ENCODE results near the gene DPY19L1.
"Not testable (repeated sequence)": the region's sequence is repeated elsewhere in the genome, so short reads cannot be mapped to it uniquely, and the experiment has no call there.

Gene DPY19L1

GRCh38 chr7:34995757-34996156 lies 41.5 kb downstream of the DPY19L1 start:
- FAIRE-seq (no peak), DNase-seq (ENCODE audit: insufficient read length) (no peak)
- TF ChIP-seq TAF1 (IDR thresholded peaks at IDR 0.05; ENCODE audit: borderline replicate concordance, low read depth, low read length) (no peak), POLR2AphosphoS5 (IDR thresholded peaks at IDR 0.05; ENCODE audit: low read depth, low read length) (no peak), POLR2A (IDR thresholded peaks at IDR 0.05; ENCODE audit: low read depth, low read length) (no peak)

DNA sequence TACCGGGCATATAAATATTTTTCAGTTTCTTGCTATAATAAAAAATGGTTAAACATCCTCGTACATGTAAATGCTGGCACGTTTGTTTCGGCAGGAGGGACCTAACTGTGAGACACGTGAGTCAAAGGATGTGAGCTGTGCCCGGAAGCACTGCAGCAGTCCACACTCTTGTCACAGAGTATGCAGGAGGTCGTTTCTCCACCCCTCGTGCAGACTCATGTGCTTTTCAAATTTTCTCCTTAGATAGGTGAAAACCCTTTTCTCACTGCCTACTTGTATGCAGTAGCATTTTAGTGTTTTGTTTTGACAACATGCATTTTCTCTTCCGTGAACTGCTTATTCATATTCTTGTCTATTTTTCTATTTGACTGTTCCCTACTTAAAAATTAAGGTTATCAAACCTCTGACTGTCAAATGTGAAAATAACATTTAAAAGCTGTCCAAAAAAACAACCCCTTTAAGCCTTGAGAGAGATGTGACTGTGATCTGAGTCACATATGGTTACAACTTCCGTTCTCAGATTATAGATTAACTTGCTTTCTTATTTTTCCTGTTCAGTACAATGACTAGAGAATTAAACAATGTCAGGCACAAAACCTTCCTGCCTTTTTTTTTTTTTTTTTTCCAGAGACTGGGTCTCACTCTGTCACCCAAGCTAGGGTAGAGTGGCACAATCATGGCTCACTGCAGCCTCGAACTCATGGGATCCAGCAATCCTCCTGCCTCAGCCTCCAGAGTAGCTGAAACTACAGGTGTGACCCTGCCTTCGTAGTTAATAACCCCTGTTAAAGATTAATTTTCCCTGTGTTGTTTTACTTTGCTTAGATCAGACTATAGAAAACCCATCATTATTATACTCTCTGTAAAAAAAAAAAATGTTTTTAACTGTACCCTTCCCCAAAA lies 45.1 kb downstream of the DPY19L1 start:
- TF ChIP-seq TAF1 (IDR thresholded peaks at IDR 0.05; ENCODE audit: borderline replicate concordance, low read depth, low read length) (no peak), POLR2AphosphoS5 (IDR thresholded peaks at IDR 0.05; ENCODE audit: low read depth, low read length) (no peak), POLR2A (IDR thresholded peaks at IDR 0.05; ENCODE audit: low read depth, low read length) (no peak)
- FAIRE-seq (no peak), DNase-seq (ENCODE audit: insufficient read length) (no peak)

DNA sequence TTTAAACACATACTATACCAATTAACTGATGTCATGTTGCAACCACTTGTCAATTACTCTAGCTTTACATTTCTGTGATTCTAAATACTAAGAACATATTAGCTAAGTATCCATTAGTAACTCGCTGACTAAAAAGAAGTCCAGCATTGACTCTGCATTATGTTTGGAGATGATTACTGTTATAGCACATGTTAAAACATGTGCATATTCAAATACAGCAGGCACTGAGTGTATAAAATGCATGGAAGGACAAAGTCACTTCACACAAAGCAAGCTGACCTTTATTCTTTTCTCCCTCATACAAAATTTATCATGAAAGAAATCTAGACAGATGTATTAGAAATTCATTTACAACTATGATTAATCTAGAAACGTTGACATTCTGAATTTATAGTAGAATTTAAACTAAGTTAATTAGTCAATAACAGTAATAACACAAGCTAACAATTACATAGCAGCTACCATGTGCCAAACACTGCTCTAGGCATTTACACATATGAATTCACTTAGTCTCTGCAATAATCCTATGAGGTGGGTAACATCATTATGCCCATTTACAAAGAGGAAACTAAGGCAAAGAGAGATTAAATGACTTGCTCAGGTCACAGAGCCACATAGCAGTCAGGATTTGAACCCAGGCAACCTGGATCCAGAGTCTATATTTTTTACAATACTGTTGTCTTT lies 48.7 kb downstream of the DPY19L1 start:
- FAIRE-seq; DNase-seq (ENCODE audit: insufficient read length): not testable (repeated sequence)

- not testable (repeated sequence) for DNase-seq (ENCODE audit: insufficient read length); FAIRE-seq
Observed at GRCh38 chr7:34985155-34985554, 52.1 kb downstream of the DPY19L1 start.

DNA sequence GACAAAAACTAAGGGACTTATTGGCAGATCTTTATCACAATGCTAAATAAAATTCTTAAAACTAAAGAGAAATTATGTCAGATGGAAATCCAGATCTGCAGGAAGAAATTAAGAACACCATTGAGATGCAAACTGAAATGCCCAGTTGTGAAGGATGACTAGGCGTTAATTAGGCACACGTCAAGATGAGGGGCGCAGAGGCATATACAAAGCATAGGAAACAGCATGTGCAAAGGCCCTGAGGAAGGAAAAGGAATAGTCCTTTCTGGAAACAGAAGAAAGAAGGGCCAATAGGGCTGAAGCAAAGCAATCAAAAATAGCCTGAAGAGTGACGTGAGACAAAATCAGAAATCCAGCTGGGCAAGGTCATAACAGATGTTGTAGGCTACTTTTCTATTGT lies 53.1 kb downstream of the DPY19L1 start:
- FAIRE-seq; DNase-seq (ENCODE audit: insufficient read length): not testable (repeated sequence)

DNA sequence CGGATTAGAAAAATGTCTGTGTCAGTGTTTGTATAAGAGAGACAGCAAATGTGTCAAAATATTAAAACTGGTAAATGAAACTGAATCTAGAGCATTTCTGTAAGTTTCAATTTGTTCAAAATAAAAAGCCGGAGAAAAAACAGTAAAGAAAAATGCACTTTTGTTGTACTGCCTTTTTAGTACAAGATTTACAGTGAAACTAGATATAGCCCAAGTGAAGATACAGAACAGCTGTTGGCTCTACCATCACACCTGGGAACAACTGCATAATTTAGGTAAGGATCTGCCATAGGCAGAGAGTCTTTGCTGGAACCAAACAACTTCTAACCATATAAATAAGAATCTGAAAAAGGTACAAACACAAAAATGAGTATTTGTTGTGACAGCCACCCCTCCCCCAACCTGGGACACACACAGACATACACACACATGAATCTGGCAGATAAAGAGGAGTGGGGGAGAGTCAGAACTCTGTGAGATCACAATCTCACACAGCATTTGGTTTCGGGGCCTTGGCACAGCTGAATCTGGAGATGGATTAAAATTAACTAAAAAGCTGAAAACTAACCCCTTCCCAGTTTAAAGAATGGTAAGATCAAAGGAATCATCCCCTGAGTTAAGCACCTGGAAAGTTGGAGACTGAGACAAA lies 54.8 kb downstream of the DPY19L1 start:
- no peak for DNase-seq (ENCODE audit: insufficient read length)
- no peak for FAIRE-seq
- TF ChIP-seq POLR2AphosphoS5 (IDR thresholded peaks at IDR 0.05; ENCODE audit: low read depth, low read length): no peak
- TF ChIP-seq POLR2A (IDR thresholded peaks at IDR 0.05; ENCODE audit: low read depth, low read length): no peak
- no peak for TF ChIP-seq TAF1 (IDR thresholded peaks at IDR 0.05; ENCODE audit: borderline replicate concordance, low read depth, low read length)

GRCh38 chr7:34979124-34979523 lies 58.2 kb downstream of the DPY19L1 start:
- FAIRE-seq; DNase-seq (ENCODE audit: insufficient read length): not testable (repeated sequence)

- no peak for FAIRE-seq
- TF ChIP-seq TAF1 (IDR thresholded peaks at IDR 0.05; ENCODE audit: borderline replicate concordance, low read depth, low read length): no peak
- TF ChIP-seq POLR2A (IDR thresholded peaks at IDR 0.05; ENCODE audit: low read depth, low read length): no peak
- TF ChIP-seq POLR2AphosphoS5 (IDR thresholded peaks at IDR 0.05; ENCODE audit: low read depth, low read length): no peak
- DNase-seq (ENCODE audit: insufficient read length): no peak
Observed at GRCh38 chr7:34973400-34973760, 63.9 kb downstream of the DPY19L1 start.

GRCh38 chr7:34972739-34973399 lies 64.4 kb downstream of the DPY19L1 start:
- not testable (repeated sequence) for DNase-seq (ENCODE audit: insufficient read length); FAIRE-seq

DNA sequence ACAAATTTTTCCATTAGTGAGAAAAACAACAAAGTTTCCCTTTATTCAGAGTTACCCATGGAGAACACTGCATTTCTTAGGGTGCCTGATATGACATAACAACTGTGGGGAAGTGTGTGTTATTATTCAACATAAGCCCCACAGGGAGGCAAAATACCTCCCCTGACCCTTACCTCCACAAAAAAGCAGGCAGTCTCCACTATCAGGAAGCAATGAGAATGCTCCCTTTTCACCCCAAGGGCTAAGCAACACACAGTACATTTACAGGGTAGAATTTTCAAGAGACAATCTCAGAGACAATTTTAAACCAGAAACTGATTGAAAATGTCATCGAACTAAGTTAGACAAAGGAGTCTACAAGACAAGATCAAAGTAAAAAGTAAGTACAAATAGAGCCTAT lies 69.5 kb downstream of the DPY19L1 start:
- not testable (repeated sequence) for FAIRE-seq; DNase-seq (ENCODE audit: insufficient read length)

GRCh38 chr7:34966504-34966903 lies 70.8 kb downstream of the DPY19L1 start:
- DNase-seq (ENCODE audit: insufficient read length); FAIRE-seq: not testable (repeated sequence)

DNA sequence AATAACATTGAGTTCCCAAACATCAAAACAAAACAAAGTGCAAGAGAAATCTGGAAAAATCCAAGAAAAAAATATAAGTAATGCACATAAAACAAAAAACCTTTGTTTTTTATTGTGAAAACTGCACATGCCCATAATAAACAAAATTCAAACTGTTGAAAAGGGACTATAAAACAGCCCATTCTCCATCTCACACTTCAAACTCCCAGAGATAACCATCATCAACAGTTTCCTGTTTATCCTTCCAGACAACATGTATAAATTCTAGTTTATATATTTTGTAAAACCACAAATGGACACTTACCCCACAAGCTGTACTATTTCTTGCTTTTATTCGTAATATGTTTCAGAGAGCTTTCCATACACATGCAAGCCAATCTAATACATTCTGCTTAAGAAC lies 79.3 kb downstream of the DPY19L1 start:
- DNase-seq (ENCODE audit: insufficient read length): no peak
- TF ChIP-seq POLR2AphosphoS5 (IDR thresholded peaks at IDR 0.05; ENCODE audit: low read depth, low read length) (no peak), POLR2A (IDR thresholded peaks at IDR 0.05; ENCODE audit: low read depth, low read length) (no peak), TAF1 (IDR thresholded peaks at IDR 0.05; ENCODE audit: borderline replicate concordance, low read depth, low read length) (no peak)
- no peak for FAIRE-seq

GRCh38 chr7:34952822-34953221 lies 84.5 kb downstream of the DPY19L1 start:
- TF ChIP-seq TAF1 (IDR thresholded peaks at IDR 0.05; ENCODE audit: borderline replicate concordance, low read depth, low read length) (no peak), POLR2A (IDR thresholded peaks at IDR 0.05; ENCODE audit: low read depth, low read length) (no peak), POLR2AphosphoS5 (IDR thresholded peaks at IDR 0.05; ENCODE audit: low read depth, low read length) (no peak)
- no peak for FAIRE-seq
- DNase-seq (ENCODE audit: insufficient read length): no peak
